GM19455 (cell line): ENCODE measurements around the gene ZNF280B.
"Not testable (repeated sequence)": the region's sequence is repeated elsewhere in the genome, so short reads cannot be mapped to it uniquely, and the experiment has no call there.

Experiments used
- ATAC-seq: cut with Tn5 transposase; IDR thresholded peaks from one replicate; pipeline ENCODE4 v1.9.1; 2021; ENCODE audit not compliant: unreplicated experiment

ZNF280B gene

DNA sequence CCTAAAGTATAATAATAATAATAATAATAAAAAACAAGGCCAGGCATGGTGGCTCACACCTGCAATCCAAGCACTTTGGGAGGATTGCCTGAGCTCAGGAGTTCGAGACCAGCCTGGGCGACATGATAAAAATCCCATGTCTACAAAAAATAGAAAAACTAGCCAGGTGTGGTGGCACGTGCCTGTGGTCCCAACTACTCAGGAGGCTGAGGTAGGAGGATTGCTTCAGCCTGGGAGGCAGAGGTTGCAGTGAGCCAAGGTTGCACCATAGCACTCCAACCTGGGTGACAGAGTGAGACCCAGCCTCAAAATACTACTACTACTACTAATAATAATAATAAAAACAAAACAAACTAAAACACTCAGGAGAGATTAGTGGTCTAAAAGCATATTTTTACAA, 27.1 kb upstream of the ZNF280B start:
- ATAC-seq, result no peak

DNA sequence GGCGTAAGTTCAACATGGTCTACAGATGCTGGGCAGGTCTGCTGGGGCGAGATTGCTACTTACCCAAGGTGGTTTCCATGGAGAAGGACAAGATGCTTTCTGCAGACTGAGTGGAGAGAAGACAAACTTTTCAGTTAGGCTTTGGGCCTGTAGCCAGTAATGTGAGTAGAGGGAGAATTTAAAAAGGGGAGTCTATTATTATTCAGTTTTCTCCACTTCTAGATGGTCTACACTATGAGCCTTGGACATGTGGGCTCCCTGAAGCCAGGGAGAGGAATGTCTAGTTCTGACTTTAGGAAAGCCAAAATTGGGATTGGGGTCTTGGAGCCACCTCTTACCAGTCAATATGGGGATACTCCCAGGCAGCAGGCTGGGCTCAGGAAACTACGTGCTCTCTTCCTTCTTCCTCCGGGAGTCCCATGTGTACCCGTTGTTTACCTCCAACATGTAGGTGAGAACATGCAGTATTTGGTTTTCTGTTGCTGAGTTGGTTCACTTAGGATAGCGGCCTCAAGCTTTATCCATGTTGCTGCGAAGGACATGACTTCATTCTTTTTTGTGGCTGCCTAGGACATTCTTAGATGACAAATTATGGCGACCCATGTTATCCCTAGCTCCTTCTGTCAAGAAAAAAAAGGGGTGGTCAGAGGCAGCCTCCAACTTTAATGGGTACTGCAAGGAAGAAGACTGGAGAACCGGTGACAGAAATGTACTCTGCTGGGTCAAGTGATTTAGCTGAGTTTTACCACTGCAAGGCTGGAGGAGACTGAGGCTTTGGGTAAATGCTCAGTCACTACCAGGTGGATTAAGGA, 26.3 kb upstream of the ZNF280B start:
- no peak for ATAC-seq

DNA sequence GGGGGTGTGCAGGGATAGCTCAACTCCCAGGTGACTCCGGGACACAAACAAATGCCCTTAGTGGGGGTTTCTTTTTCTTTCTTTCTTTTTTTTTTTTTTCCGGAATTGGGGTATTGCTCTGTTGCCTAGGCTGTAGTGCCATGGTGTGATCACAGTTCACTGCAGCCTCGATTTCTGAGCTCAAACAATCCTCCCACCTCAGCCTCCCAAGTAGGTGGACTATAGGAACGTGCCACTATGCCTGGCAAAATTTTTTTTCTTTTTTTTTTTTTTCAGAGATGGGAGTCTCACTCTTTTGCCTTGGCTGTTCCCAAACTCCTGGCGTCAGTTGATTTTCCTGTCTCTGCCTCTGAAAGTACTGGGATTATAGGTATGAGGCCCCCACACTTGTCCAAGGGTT, 25.3 kb upstream of the ZNF280B start:
- ATAC-seq, result no peak

DNA sequence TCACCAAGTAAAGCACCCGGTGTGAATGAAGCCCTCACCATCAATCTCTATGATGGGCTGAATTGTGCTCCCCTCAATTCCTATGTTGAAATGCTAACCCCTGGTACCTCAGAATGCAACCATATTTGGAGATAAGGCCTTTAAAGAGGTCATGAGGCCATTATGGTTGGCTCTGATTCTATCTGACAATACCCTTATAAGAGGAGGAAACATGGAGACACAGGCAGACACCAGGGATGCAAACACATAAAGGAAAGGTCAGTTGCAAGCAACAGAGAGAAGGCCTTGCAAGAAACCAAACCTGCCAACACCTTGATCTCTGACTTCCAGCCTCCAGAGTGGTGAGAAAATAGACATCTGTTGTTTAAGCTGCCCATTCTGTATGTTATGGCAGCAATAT, 24.9 kb upstream of the ZNF280B start:
- no peak for ATAC-seq

DNA sequence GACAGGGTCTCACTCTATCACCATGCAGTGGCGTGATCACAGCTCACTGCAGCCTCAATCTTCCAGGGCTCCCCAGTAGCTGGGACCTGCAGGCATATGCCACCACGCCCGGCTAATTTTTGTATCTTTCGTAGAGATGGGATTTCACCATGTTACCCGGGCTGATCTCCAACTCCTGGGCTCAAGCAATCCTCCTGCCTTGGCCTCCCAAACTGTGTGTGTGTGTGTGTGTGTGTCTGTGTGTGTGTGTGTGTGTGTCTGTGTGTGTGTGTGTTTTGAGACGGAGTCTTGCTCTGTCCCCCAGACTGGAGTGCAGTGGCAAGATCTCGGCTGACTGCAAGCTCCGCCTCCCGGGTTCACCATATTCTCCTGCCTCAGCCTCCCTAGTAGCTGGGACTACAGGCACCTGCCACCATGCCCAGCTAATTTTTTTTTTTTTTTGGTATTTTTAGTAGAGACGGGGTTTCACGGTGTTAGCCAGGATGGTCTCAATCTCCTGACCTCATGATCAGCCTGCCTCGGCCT, 24.1 kb upstream of the ZNF280B start:
- ATAC-seq, result not testable (repeated sequence)

DNA sequence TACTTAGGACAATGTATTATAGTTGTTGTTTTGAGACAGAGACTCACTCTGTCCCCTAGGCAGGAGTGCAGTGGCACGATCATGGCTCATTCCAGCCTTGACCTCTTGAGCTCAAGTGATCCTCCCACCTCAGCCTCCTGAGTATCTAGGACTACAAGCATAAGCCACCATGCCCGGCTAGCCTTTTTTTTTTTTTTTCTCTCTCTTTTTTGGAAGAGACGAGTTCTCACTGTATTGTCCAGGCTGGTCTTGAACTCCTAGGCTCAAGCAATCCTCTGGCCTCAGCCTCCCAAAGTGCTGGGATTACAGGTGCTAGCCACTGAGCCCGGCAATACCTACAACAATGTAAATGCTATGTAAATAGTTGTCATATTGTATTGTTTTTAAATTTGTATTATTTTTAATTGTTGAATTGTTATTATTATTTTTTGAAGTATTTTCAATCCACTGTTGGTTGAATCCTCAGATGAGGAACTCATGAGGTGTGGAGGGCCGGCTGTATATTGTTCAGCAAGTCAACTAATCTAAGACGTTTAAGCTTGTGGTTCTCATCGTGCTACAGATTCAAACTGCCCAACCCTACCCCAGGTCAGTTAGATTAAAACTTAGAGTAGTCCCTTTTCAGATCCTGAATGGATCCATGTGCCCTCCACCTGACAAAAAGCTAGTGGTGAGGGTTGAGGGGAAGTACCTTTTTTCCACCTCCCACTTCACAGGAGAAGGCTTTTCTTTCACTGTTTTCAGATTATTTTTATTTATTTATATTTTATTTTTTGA, 23.4 kb upstream of the ZNF280B start:
- no peak for ATAC-seq

DNA sequence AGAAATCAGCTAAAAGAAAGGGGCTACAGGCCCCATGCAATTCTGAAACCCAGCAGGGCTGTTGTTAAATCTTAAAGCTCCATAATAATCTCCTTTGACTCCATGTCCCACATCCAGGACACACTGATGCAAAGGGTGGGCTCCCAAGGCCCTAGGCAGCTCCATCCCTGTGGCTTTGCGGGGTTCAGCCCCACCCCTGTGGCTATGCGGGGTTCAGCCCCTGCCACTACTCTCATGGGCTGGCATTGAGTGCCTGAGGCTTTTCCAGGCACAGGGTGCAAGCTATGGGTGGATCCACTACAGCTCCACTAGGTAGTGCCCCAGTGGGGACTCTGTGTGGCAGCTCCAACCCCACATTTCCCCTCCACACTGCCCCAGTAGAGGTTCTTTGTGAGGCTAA, 20.2 kb upstream of the ZNF280B start:
- no peak for ATAC-seq

DNA sequence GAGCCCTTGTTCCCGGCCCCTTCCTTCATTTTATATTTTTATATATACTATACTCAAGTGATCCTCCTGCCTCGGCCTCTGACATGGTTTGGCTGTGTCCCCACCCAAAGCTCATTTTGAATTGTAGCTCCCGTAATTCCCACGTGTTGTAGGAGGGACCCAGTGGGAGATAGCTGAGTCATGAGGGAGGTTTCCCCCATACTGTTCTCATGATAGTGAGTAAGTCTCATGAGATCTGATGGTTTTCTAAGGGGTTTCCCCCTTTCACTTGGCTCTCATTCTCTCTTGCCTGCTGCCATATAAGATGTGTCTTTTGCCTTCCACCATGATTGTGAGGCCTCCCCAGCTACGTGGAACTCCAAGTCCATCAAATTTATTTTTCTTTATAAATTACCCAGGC, 18.8 kb upstream of the ZNF280B start:
- no peak for ATAC-seq

DNA sequence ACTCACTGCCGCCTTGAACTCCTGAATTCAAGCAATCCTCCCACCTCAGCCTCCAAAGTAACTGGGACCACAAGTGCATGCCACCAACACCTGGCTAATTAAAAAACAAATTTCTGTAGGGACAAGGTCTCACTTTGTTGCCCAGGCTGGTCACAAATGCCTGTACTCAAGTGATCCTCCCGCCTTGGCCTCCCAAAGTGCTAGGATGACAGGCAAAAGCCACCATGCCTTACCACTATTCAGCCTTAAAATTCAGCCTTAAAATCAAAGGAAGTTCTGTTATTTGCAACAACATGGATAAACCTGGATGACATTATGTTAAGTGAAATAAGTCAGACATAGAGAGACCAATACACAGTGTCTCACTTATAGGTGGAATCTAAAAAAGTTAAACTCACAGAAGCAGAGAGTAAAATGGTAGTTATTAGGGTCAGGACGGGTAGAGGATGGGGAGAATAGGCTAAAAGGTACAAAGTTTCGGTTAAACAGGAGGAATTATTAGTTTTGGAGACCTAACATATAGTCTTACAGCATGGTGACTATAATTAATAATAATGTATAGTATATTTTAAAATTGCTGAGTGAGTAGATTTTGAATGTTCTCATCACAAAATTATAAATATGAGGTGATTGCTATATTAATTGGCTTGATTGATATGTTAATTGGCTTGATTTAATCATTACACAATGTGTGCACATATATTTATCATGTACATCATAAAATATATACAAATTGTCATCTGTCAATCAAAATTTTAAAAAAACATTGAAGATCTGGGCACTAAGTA, 17.8 kb upstream of the ZNF280B start:
- no peak for ATAC-seq

DNA sequence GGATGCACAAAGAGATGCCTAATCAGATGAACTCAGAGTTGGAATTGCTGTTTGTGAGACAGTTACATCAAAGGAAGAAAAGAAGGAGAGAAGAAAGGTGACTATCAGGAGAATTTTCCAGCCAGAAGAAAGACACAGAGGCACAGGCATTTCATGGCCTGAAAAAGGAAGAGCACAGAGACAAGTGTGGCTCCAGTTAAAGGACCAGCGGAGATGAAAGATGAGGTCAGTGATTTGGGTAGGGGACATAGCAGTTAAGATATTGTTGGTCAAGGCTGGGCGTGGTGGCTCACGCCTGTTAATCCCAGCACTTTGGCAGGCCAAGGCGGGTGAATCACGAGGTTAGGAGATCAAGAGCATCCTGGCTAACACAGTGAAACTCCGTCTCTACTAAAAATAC, 15.0 kb upstream of the ZNF280B start:
- ATAC-seq, result no peak

DNA sequence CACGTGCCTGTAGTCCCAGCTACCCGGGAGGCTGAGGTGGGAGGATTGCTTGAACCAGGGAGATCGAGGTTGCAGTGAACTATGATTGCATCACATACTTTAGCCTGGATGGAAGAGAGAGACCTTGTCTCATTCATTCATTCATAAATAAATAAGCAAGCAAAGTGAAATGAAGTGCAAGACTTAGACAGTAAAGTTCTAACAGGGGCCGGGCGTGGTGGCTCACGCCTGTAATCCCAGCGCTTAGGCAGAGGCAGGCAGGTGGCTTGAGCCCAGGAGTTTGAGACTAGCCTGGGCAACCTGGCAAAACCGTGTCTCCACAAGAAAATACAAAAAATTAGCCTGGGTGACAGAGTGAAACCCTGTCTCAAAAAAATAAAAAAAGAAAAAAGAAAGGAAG, 13.1 kb upstream of the ZNF280B start:
- no peak for ATAC-seq

DNA sequence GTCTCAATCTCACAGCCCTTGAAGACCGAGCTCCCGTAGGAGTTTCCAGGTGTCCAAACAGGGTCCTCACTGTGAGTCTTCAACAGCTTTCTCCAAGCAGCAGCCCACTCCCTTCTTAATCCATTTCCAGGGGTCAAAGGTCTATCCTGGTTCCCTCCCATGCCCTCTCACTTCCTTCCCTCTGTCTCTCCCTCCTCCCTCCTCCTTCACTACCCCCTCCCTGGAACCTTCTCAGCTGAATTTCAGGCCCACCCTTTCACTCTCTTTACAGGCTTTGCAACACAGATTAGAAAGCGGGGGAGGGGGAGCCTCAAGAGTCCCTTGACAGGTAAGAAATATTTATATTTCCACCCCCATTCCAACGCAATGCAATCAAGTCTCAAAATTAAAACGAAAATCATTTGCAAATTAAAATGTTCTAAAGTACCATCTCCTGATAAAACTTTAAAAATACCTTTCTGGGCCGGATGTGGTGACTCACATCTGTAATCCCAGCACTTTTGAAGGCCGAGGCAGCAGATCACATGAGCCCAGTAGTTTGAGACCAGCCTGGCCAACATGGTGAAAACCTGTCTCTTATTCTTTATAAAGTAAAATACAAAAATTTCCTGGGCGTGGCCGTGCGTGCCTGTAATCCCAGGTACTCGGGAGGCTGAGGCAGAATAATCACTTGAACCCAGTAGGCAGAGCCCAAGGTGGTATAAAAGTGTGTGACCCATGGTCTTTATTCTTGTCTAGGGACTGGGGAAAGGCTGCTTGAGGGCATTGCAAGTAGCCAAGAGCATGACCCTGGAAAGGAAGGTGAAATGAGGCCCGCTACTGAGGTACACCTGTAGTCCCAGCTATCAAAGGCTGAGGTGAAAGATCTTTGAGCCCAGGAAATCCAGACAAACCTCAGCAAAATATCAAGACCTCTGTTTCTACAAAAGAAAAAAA, 12.4 kb upstream of the ZNF280B start:
- no peak for ATAC-seq

DNA sequence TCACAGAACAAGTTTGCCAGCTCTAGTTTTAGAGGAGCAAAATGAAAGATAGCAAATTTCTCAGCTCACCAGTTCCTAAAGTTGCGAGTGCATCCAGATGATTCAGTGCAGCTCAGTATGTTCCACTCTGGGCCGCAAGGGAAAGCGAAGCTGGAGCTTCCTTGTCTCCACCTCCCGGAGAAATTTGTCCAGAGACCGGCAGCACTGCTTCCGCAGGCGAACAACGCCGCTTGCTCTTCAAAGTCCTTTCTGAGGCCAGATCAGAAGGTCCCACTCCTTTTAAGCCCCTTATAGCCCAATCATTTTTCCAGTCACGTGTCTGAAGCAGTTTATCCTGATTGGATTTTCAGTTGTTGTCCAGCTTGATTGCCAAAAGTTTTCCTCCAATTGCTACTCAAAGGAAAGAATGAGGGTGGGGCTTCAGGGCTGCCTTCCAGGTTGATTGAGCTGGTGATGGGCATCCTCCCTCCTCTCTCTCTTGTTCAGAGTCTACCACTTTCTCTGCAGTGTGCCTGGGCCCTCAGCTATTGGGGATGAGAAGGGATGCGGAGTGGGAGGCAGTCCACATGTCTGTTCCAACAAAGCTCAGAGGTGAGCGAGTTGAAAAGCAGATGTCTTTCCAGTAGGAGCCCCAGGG, 11.6 kb upstream of the ZNF280B start, which contains the start of gene ZNF280A:
ZNF280A (minus strand) TSS at position 251 of the 637 bp plus-strand sequence. CDS start 4,640 bp downstream, outside the sequence.
- ATAC-seq, result no peak

DNA sequence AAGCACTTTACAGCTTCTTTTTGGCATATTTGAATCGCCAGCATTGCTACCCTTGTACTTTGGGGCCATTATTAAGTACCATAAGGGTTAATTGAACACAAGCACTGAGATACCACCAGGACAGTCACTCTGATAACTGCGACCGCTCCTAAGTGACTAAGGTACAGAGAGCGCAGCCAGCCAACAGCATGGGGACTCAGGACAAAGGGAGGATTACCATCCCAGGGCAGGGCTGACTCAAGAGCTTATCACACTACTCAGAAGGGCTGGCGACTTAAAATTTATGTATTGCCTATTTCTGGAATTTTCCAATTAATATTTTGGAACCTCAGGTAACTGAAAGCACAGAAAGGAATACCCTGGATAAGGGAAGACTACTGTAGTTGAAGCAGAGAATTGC, 11.0 kb upstream of the ZNF280B start:
- no peak for ATAC-seq

DNA sequence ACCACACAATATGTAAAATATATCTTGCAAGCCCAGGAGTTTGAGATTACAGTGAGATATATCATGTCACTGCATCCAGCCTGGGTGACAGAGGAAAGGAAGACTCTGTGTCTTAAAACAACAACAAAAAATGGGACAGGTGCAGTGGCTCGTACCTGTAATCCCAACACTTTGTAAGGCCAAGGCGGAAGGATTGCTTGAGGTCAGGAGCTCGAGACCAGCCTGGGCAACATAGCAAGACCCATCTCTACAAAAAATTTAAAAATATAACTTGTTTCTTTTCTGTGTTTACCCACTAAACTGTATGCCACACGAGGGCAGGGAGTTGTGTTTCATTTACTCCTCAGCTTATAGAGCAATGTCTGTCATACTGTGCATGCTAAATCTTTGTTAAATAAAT, 8.4 kb upstream of the ZNF280B start:
- ATAC-seq, result no peak

DNA sequence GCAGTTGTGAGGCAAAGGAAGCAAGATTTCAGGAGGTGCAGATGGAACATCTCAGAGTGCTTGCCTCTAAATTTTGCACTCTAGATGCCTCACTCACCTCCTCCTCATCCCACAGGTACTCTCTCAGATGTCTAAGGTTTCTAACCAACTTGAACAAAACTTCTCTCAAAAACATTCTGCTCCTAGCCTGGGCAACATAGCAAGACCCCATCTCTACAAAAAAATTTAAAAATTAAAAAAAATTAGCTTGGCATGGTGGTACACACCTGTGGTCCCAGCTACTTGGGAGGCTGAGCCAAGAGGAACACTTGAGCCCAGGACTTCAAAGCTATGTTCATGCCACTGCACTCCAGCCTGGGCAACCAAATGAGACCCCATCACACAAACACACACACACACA, 7.3 kb upstream of the ZNF280B start:
- no peak for ATAC-seq

DNA sequence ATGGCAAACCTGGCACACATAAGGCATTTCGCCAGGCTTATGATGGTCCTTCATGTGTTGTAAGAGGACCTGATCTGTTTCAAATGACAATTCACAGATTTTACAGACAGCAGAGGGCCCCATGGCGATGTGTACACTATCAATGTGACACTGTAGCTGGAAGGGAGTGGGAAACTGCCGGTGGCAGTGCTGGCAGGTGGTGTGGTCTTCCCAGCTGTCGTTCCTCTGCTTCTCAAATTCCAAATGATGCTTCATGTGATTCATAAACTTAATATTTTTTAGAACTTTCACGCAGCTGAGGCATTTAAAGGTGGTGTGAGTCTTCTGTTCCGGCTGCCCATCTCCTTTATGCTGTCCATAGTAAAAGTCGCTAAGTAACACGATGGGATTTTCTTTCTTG, 5.9 kb upstream of the ZNF280B start:
- not testable (repeated sequence) for ATAC-seq

DNA sequence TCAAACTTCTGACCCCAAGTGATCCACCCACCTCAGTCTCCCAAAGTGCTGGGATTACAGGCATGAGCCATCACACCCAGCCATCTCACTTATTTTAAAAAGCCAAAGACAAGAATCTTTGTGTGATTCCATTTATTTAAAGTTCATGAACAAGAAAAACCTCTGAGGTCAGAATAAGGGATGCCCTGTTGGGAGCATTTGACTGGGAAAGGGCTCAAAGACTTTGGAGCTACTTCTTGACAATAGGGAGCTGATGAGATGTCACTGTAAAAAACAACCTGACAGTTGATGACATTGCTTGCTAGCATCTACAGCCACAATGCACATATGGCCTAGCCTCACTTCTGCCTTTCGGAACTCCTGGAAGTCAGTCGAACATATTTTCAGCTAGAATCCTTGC, 5.1 kb upstream of the ZNF280B start:
- ATAC-seq, result no peak

DNA sequence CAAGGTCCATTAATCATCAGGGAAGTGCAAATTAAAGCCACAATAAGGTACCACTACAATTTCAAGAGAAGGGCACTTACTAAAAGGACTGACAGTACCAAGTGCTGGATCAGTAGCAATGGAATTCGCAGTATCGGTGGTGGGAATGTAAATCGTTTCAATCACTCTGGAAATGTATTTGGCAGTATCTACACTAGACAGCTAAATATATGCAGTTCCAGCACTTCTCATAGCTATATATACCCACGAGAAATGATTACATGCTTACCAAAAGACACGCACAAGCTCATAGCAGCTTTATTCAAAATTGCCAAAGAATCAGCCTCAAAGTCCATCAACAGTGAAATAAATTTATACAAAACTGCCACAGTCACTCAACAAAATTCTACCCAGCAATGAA, 4.4 kb upstream of the ZNF280B start:
- no peak for ATAC-seq

DNA sequence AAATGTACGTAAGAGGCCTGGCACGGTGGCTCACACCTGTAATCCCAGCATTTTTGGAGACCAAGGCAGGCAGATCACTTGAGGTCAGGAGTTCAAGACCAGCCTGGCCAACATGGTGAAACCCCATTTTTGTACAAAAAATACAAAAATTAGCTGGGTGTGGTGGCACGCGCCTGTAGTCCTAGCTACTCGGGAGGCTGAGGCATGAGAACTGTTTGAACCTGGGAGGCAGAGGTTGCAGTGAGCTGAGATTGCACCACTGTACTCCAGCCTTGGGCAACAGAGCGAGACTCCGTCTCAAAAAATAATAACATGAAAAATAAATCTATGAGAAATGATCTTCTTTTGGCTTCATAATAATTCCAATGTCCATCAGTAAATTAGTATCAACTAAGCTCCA, 2.3 kb upstream of the ZNF280B start:
- ATAC-seq, result not testable (repeated sequence)
